ENCODE results near the gene ZSCAN16.

GRCh38 chr6:28145231-28145630 is 20.8 kb downstream of the ZSCAN16 start:
- no peak for TF ChIP-seq CTCF (IDR thresholded peaks at IDR 0.05; ENCODE audit: low read length)
- no peak for TF ChIP-seq EZH2phosphoT487 (IDR thresholded peaks at IDR 0.05; ENCODE audit: low read length)
- no peak for TF ChIP-seq EZH2 (optimal IDR thresholded peaks at IDR 0.05; ENCODE audit: low read depth, low read length)
